Umbilical cord (tissue), 2 donors: Measurements from ENCODE around the gene HNRNPU. TPM values are rescaled to one million over a fixed set of nuclear protein-coding genes. Genes with fewer than 3 reads are reported as not detected.

Experiments
- DNase-seq: peaks from one replicate; pipeline ENCODE4 v3.0.0-alpha.2; 2015; ENCODE audit warnings: low spot score
- total RNA-seq: library from RNA; depleted of rRNA; stranded (reverse); fragments of >200 nt; gene quantifications from one replicate; pipeline ENCODE4 v1.2.3, GENCODE V29; 2014; ENCODE audit warnings: low replicate concordance; ENCODE audit not compliant: insufficient read depth

HNRNPU gene
- 401 TPM for total RNA-seq

- peak; percentile 98 for DNase-seq
Measured at GRCh38 chr1:244864253-244865027, at the start of gene HNRNPU. HNRNPU (minus strand) TSS chr1:244864543; CDS start chr1:244864307, 236 bp downstream.

GRCh38 chr1:244913806-244914205, 49.5 kb upstream of the HNRNPU start:
- DNase-seq, result no peak

- no peak for DNase-seq
Measured at GRCh38 chr1:244904119-244904518, 39.8 kb upstream of the HNRNPU start.

- no peak for DNase-seq
Measured at GRCh38 chr1:244901400-244902015, 37.2 kb upstream of the HNRNPU start.

DNA sequence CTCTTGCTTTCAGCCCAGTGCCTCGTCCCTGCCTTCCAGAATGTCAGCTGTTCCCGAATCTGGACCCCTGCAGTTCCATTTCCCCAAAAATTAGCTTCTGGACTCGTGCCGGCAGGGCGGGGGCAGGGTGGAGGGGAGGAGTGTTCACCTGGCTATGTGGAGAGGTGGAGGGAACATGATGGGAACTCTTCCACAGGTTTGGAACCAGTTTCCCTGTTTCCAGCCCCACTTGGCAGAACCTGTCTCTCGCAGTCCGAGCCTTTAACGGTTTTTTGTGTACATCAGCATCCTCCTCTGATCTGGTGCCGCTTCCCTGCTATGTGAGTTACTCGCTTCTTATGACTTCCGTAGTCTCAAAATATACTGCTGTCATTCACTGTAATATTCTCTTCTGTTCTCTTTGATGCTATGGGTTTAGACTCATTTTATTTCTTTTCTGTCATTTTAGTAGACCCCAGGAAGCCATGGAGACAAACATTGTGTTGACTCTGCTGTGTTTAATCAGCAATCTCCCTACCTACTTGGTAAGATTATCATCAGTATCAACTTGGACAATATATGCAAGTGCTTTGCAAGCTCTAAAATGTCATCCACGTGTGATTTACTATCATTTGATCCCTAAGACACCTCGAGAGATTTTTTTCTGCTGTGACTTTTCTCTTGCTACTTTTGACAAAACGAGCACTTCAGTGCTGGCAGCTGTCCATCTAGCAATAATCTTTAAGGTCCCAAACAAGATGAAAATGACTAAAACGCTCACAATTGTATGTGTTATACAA, 33.3 kb upstream of the HNRNPU start:
- no peak for DNase-seq

GRCh38 chr1:244896550-244896949, 32.2 kb upstream of the HNRNPU start:
- peak; percentile 11 for DNase-seq

GRCh38 chr1:244893836-244894235, 29.5 kb upstream of the HNRNPU start:
- no peak for DNase-seq

DNA sequence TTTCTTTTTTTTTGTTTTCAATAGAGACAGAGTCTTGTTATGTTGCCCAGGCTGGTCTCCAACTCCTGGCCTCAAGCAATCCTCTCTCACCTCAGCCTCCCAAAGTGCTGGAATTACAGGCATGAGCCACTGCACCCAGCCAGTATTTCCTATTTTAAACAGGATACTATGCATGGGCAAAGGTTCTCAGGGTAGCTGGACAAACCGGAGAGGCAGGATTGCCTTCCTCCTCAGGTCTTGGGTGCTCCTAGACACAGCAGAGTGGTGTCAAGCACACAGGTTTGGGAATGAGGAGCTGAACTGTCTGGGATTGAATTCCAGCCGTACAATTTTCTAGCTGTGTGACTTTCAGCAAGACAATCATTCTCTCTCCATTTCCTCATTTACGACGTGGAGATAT, 22.9 kb upstream of the HNRNPU start:
- DNase-seq, result no peak

DNA sequence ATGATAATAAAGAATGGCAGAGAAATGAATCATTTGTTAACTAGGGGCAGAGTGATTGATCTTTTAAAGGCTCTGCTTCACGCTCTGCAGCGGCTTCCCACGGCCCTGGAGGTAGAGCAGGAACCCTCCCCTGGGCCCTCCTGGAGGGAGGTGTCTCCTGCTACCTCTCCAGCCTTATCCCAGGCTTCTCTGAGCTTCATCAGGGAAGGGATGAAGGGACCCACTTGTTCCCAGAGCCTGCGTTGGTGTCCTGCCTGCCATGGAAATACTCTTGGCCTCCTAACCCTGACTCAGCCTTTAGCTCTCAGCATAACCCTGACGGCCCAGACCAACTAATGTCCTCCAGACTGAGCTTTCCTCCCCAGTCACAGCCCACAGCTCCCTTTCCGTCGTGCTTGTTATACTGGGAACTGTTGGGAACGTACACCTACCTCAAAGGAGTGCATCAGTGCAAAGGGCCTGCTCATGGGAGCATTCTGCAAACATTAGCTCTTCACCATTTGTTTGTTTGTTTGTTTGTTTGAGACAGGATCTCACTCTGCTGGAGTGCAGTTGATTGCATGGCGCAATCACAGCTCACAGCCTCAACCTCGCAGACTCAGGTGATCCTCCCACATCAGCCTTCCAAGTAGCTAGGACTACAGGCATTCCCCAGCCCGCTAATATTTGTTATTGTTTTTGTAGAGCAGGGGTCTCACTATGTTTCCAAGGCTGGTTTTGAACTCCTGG, 17.4 kb upstream of the HNRNPU start:
- DNase-seq, result no peak

- DNase-seq, result no peak
Measured at GRCh38 chr1:244878681-244879080, 14.3 kb upstream of the HNRNPU start.

GRCh38 chr1:244876228-244876910, 12.0 kb upstream of the HNRNPU start:
- no peak for DNase-seq

GRCh38 chr1:244874974-244875579, 10.7 kb upstream of the HNRNPU start:
- no peak for DNase-seq

DNA sequence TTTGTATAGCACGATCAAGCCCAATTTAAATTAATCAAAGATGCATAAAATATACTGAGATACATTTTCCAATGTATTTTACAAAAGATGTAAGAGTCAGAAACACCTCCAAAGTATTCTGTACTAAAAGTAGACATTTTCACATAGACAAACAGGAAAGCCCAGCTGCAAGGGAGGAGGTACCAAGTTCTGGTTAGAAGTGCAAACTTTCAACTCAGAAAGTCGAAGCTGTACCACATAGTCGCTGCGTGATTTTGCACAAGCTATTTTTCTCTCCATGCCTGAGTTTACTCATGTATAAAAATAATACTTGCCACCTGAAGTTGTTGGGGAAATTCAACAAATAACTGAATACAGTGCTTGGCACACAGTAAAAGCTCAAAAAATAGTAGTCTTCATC, 5.6 kb upstream of the HNRNPU start:
- DNase-seq, result no peak

- DNase-seq, result no peak
Measured at GRCh38 chr1:244869364-244869827, 5.1 kb upstream of the HNRNPU start.

DNA sequence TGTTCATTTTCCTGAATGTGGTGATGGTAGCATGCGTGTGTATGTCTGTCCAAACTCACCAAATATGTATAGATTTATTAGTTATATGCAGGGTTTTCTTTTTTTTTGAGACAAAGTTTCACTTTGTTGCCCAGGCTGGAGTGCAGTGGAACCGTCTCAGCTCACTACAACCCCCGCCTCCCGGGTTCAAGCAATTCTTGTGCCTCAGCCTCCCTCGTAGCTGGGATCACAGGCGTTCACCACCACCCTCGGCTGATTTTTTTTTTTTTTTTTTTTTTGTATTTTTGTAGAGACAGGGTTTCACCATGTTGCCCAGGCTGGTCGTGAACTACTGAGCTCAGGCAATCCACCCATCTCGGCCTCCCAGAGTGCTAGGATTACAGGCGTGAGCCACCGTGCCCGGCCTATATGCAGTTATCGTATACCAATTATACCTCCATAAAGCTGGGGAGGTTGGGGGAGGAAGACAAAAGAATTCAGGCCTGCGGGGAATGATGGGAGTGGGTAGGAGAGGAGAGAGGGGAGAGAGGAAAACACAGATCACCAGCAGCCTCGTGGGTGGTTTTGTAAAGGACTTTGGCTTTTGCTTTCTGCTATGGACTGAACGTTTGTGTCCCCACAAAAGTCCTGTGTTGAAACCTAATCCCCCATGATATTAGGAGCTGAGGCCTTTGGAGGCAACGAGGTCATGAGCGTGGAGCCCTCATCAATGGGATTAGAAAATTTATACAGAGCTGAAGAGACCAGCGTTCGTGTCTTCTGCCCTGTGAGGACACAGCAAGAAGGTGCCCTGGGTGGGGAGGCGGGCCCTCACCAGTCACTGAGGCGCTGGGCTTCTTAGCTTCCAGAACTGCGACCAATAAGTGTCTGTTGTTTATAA, 4.4 kb upstream of the HNRNPU start:
- DNase-seq, result no peak

DNA sequence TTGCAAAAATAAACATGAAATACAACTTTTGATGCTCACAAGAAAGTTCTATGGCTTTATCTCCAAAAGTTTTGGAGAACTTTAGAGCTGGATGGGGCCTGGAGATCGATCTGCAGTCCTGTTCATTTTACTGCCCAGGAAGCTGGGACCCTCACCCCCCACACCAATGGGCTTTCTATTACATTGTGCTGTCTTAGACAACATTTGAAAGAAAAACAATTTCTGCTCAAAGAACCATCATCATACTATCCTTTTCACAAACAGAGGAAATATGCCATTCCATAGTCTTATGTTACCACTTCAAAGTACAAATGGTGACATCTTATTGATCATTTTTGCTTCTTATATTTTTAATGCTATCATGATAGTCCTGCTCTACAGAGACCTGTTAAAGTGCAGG, 2.0 kb upstream of the HNRNPU start:
- no peak for DNase-seq

DNA sequence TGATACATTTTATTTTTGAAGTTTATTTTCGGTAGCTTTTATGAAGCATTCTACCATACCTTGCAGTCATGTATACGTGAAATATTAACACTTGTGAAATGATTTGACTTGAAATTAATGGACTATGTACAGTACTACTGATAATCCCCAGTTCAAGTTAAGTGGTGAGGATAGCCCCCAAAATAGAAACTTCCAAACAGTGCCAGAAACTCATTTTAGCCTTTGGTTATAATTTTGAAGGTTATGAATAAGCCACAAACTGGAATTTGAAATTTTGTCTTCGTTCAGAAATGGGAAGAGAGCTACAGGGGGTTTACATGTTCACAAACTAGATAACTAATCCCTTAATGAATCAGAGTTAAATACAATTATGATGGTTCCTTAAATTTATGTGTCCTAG, 1.5 kb upstream of the HNRNPU start:
- DNase-seq, result no peak

- no peak for DNase-seq
Measured at GRCh38 chr1:244865028-244865371, 657 bp upstream of the HNRNPU start.

DNA sequence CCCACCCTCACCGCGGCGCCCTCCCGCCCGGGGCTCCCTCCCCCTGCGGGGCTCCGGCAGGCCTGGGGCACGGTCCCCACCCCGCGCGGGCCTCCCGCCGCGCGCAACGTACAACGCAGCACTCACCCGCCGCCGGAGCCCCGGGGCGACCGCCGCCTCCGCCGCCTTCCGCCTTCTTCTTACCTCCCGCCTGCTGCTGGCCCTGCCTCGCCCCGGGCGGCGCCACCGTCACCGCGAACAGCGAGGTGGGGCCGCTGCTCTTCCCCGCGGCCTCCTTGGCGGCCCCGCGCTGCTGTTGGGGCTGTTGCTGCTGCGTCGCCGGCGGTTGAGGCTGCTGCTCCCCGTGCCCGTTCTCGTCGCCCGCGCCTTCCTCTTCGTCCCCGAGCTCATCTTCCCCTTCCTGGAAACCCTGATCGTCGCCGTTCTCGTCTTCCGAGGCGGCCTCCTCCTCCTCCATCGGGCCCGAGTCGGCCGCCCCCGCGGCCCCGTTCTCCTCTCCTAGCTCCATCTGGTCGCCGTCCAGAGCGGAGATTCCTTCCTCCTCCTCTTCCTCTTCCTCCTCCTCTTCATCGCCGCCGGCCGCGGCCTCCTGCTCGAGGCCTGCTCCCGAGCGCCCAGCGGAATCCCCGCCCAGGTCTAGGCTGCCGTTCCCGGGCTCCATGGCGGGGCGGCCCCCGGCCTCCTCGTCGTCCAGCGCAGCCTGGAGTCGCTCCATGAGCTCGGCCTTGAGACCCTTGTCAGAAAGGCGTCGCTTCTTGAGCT, 671 bp downstream of the HNRNPU start:
- no peak for DNase-seq
